HepG2 (cell line): Measurements from ENCODE around the gene CUL9. TPM values are rescaled to one million over a fixed set of nuclear protein-coding genes. Genes with fewer than 3 reads are reported as not detected.
A peak's percentile ranks its signal among the peaks of the same experiment; 100 is the strongest.

Experiments
- AHDC1 ChIP-seq: sonication (generic); formaldehyde crosslinking; IDR thresholded peaks from 2 replicates; pipeline ENCODE4 v1.5.1; 2020; ENCODE audit warnings: mild to moderate bottlenecking, missing genetic modification reagents, borderline replicate concordance
- GPN1 ChIP-seq: sonication (generic); formaldehyde crosslinking; IDR thresholded peaks from 2 replicates; pipeline ENCODE4 v1.5.1; 2020; ENCODE audit warnings: missing genetic modification reagents, borderline replicate concordance
- MXI1 ChIP-seq: IDR thresholded peaks from 3 replicates; pipeline ENCODE4 v1.6.1; 2012; ENCODE audit warnings: low read depth, low read length, inconsistent platforms, borderline replicate concordance
- NPAS2 ChIP-seq: sonication (generic); formaldehyde crosslinking; IDR thresholded peaks from 2 replicates; pipeline ENCODE4 v1.8.0; 2022; ENCODE audit warnings: mild to moderate bottlenecking, missing genetic modification reagents, borderline replicate concordance
- POGZ ChIP-seq: sonication (generic); formaldehyde crosslinking; IDR thresholded peaks from 2 replicates; pipeline ENCODE4 v1.4.0; 2020; ENCODE audit warnings: mild to moderate bottlenecking, missing genetic modification reagents
- PRDM4 ChIP-seq: sonication (generic); formaldehyde crosslinking; IDR thresholded peaks from 2 replicates; pipeline ENCODE4 v1.9.0; 2021; ENCODE audit warnings: missing genetic modification reagents, borderline replicate concordance
- ZNF232 ChIP-seq: sonication (generic); formaldehyde crosslinking; IDR thresholded peaks from 2 replicates; pipeline ENCODE4 v1.4.0; 2020; ENCODE audit warnings: missing genetic modification reagents, borderline replicate concordance
- ZNF784 ChIP-seq: sonication (generic); formaldehyde crosslinking; IDR thresholded peaks from 2 replicates; pipeline ENCODE4 v1.5.1; 2020; ENCODE audit warnings: missing genetic modification reagents, mild to moderate bottlenecking, borderline replicate concordance
- polyA plus RNA-seq, 8 experiments: library from polyadenylated mRNA; depleted of rRNA in 3 of 8; stranded (reverse) in 7 of 8; unstranded in 1 of 8; fragments of >200 nt; fragmentation: Illumina TruSeq in 4 of 8; extraction: Trizol in 4 of 8; gene quantifications; 2 replicates each; pipeline versions ENCODE4 v1.2.1 to v1.2.3, GENCODE V29; 2011 to 2016; ENCODE audit warnings: low read depth in 4 of 8, missing spikeins in 1 of 8, mixed read lengths in 1 of 8; ENCODE audit not compliant: insufficient read depth in 1 of 8
- total RNA-seq, 5 experiments: library from RNA; depleted of rRNA; stranded (reverse); fragments of >200 nt; fragmentation: Illumina TruSeq; extraction: Trizol; gene quantifications; 2 replicates each; pipeline ENCODE4 v1.2.3, GENCODE V29; 2016; ENCODE audit warnings: low read depth in 1 of 5
- TF ChIP-seq, protein P1 (sequence below), 2 experiments: sonication (generic) in 1 of 2; formaldehyde crosslinking in 1 of 2; IDR thresholded peaks; 2 replicates each; pipeline versions ENCODE4 v1.4.0 to v1.6.1; 2018 to 2020; ENCODE audit warnings: missing genetic modification reagents in 2 of 2, borderline replicate concordance in 1 of 2, low read depth in 1 of 2, mild to moderate bottlenecking in 1 of 2, missing biosample characterization in 1 of 2
- TF ChIP-seq, protein P2 (sequence below): sonication (generic); formaldehyde crosslinking; IDR thresholded peaks from 2 replicates; pipeline ENCODE4 v1.9.0; 2021; ENCODE audit warnings: missing genetic modification reagents, borderline replicate concordance

CUL9 gene
- total and polyA plus RNA-seq, 2 of the 13 experiments (the other 11 are each of a cell fraction or from before 2014, with no cell fraction given): 11.4 to 13.7 TPM

DNA sequence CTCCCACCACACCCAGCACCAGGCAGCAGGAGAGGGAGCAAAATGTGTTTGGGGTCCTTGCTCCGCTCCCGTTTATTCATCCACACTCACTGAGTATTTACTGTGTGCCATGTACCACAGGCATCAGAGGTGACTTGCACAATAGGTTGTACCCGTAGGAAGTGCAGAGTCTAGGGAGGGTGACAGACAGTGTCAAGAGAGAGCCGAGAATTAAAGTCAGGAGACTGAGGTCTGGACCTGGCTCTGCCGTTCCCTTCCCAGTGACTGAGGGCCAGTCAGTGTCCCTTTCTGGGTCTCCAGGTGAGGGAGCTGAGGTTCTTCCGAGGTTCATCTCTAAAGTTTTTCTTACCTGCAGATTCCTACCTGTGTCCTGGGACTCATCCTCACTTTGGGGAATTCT, 83.6 kb downstream of the CUL9 start (continued):
- TF ChIP-seq PRDM4 (CRISPR knock-in tag) (no peak), POGZ (CRISPR knock-in tag) (0 out of 2 replicates have a peak, but pooled peaks have one; percentile 14), ZNF784 (CRISPR knock-in tag) (no peak), NPAS2 (CRISPR knock-in tag) (no peak), MXI1 (no peak), GPN1 (no peak), ZNF232 (no peak), AHDC1 (CRISPR knock-in tag) (no peak)
- TF ChIP-seq, protein P1, sequence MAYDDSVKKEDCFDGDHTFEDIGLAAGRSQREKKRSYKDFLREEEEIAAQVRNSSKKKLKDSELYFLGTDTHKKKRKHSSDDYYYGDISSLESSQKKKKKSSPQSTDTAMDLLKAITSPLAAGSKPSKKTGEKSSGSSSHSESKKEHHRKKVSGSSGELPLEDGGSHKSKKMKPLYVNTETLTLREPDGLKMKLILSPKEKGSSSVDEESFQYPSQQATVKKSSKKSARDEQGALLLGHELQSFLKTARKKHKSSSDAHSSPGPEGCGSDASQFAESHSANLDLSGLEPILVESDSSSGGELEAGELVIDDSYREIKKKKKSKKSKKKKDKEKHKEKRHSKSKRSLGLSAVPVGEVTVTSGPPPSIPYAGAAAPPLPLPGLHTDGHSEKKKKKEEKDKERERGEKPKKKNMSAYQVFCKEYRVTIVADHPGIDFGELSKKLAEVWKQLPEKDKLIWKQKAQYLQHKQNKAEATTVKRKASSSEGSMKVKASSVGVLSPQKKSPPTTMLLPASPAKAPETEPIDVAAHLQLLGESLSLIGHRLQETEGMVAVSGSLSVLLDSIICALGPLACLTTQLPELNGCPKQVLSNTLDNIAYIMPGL (CRISPR knock-in tag; IDR thresholded peaks at IDR 0.05; ENCODE audit: borderline replicate concordance in 1 of 2, low read depth in 1 of 2): 0 out of 4 replicates have a peak, but pooled peaks of 1 of the 2 experiments have one; percentile 0
- TF ChIP-seq, protein P2, sequence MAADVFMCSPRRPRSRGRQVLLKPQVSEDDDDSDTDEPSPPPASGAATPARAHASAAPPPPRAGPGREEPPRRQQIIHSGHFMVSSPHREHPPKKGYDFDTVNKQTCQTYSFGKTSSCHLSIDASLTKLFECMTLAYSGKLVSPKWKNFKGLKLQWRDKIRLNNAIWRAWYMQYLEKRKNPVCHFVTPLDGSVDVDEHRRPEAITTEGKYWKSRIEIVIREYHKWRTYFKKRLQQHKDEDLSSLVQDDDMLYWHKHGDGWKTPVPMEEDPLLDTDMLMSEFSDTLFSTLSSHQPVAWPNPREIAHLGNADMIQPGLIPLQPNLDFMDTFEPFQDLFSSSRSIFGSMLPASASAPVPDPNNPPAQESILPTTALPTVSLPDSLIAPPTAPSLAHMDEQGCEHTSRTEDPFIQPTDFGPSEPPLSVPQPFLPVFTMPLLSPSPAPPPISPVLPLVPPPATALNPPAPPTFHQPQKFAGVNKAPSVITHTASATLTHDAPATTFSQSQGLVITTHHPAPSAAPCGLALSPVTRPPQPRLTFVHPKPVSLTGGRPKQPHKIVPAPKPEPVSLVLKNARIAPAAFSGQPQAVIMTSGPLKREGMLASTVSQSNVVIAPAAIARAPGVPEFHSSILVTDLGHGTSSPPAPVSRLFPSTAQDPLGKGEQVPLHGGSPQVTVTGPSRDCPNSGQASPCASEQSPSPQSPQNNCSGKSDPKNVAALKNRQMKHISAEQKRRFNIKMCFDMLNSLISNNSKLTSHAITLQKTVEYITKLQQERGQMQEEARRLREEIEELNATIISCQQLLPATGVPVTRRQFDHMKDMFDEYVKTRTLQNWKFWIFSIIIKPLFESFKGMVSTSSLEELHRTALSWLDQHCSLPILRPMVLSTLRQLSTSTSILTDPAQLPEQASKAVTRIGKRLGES (CRISPR knock-in tag): no peak
